Smooth muscle cell (in vitro differentiated cells): ENCODE results near the gene CGNL1. TPM values are rescaled to one million over a fixed set of nuclear protein-coding genes. Genes with fewer than 3 reads are reported as not detected.

Experiments
- DNase-seq: peaks from one replicate; lab custom pipeline; 2025; ENCODE audit not compliant: unreplicated experiment; lab: John Stamatoyannopoulos, UW
- H2AFZ ChIP-seq: fragments of 200-600 bp; sonication (generic); 2 replicates; pipeline ENCODE4 v1.6.0; 2016; ENCODE audit warnings: antibody characterized with exemption, low read depth, mild to moderate bottlenecking
- H3F3A ChIP-seq: fragments of 200-600 bp; sonication (generic); 2 replicates; pipeline ENCODE4 v1.6.0; 2017; ENCODE audit warnings: antibody characterized with exemption, low read depth
- H3K27ac ChIP-seq: fragments of 200-600 bp; sonication (generic); 2 replicates; pipeline ENCODE4 v1.5.1; 2016; ENCODE audit warnings: low read depth, mild to moderate bottlenecking
- H3K27me3 ChIP-seq: fragments of 200-600 bp; sonication (generic); 2 replicates; pipeline ENCODE4 v1.6.1; 2016; ENCODE audit warnings: low read depth, mild to moderate bottlenecking
- H3K36me3 ChIP-seq: fragments of 200-600 bp; sonication (generic); 2 replicates; pipeline ENCODE4 v1.5.1; 2016; ENCODE audit warnings: low read depth
- H3K4me1 ChIP-seq: fragments of 200-600 bp; sonication (generic); 2 replicates; pipeline ENCODE4 v1.5.1; 2016; ENCODE audit warnings: low read depth
- H3K4me2 ChIP-seq: fragments of 200-600 bp; sonication (generic); 2 replicates; pipeline ENCODE4 v1.6.0; 2016; ENCODE audit warnings: mild to moderate bottlenecking
- H3K4me3 ChIP-seq: fragments of 200-600 bp; sonication (generic); 2 replicates; pipeline ENCODE4 v1.5.1; 2016; ENCODE audit warnings: mild to moderate bottlenecking
- H3K79me2 ChIP-seq: fragments of 200-600 bp; sonication (generic); 2 replicates; pipeline ENCODE4 v1.6.0; 2016; ENCODE audit warnings: low read depth, mild to moderate bottlenecking
- H3K9ac ChIP-seq: fragments of 200-600 bp; sonication (generic); 2 replicates; pipeline ENCODE4 v1.6.0; 2016; ENCODE audit warnings: low read depth
- H3K9me3 ChIP-seq: fragments of 200-600 bp; sonication (generic); replicated peaks from 2 replicates; pipeline ENCODE4 v1.5.1; 2016; ENCODE audit warnings: low read depth
- H4K20me1 ChIP-seq: fragments of 200-600 bp; sonication (generic); 2 replicates; pipeline ENCODE4 v1.6.0; 2016; ENCODE audit warnings: low read depth
- WGBS: methylation state at CpG from one replicate; pipeline ENCODE4 v1.1.7; 2016; ENCODE audit warnings: low lambda C conversion rate; 5-methylcytosine and 5-hydroxymethylcytosine counted together
- polyA plus RNA-seq: library from polyadenylated mRNA; unstranded; fragments of >200 nt; fragmentation: Nextera tagmentation; extraction: Ambion mirVana; gene quantifications from 2 replicates; pipeline ENCODE4 v1.2.1, GENCODE V29; 2016
- total RNA-seq: library from RNA; depleted of rRNA; stranded (reverse); fragments of >200 nt; gene quantifications from 2 replicates; pipeline ENCODE4 v1.2.3, GENCODE V29; 2014
- TF ChIP-seq, protein P1 (sequence below): fragments of 200-600 bp; sonication (generic); IDR thresholded peaks from 2 replicates; pipeline ENCODE4 v1.5.1; 2017; ENCODE audit warnings: borderline replicate concordance, mild to moderate bottlenecking, antibody characterized with exemption; ENCODE audit not compliant: insufficient read depth, poor library complexity, severe bottlenecking

CGNL1 gene
- total and polyA plus RNA-seq, 2 experiments from 2014 or later = 4.2 to 9.5 TPM

DNA sequence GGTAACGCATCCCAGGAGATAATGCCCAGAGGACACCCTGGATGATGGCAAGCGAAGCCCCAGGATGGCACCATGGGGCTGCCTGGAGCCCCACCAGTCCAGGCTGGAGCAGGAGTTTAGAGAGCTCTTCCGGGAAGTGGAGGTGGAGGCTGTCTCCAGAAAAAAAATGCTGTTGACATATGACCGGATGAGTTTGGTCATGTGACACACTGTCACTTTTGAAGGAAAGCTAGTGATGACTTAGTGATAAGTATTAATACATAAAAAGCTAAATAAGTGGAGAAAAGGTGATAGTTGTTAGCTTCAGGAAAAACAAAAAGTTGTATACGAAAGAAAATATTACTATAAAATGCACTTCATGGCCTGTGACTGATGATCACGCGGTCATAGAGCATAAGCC is 195.4 kb downstream of the CGNL1 start:
- Histone ChIP-seq H3F3A (no peaks in the 10 kb centered on the region), H3K9me3 (no peaks in the 10 kb centered on the region), H3K27me3 (no peaks in the 10 kb centered on the region), H3K4me1 (no peaks in the 10 kb centered on the region), H3K36me3 (no peaks in the 10 kb centered on the region), H3K4me3 (no peak overlapping the region), H3K79me2 (no peaks in the 10 kb centered on the region), H2AFZ (no peak overlapping the region), H3K9ac (no peak overlapping the region), H3K4me2 (no peak overlapping the region), H4K20me1 (no peaks in the 10 kb centered on the region), H3K27ac (peak overlapping the region; percentile 12)
- TF ChIP-seq, protein P1, sequence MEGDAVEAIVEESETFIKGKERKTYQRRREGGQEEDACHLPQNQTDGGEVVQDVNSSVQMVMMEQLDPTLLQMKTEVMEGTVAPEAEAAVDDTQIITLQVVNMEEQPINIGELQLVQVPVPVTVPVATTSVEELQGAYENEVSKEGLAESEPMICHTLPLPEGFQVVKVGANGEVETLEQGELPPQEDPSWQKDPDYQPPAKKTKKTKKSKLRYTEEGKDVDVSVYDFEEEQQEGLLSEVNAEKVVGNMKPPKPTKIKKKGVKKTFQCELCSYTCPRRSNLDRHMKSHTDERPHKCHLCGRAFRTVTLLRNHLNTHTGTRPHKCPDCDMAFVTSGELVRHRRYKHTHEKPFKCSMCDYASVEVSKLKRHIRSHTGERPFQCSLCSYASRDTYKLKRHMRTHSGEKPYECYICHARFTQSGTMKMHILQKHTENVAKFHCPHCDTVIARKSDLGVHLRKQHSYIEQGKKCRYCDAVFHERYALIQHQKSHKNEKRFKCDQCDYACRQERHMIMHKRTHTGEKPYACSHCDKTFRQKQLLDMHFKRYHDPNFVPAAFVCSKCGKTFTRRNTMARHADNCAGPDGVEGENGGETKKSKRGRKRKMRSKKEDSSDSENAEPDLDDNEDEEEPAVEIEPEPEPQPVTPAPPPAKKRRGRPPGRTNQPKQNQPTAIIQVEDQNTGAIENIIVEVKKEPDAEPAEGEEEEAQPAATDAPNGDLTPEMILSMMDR = no peak
- no peak for DNase-seq
- 88% methylated on average over 7 of the region's 7 CpGs for WGBS

DNA sequence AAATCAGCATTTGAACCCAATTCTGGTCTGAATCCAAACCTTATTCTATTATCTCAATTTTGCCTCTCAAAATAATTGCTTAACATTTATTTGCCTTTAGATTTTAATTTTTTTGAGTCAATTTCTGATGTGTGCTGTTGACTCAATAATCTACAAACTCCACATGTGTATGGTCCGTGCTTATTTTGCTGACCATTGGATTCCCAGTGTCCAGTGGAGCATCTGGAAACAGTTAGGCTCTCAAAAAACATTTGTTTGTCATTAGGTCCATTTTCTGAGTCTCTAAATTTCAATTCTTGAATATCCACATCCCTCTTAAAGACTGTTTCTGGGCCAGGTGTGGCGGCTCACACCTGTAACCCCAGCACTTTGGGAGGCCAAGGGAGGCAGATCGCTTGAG is 196.2 kb downstream of the CGNL1 start:
- Histone ChIP-seq H3K9me3 (no peaks in the 10 kb centered on the region), H3K27me3 (no peaks in the 10 kb centered on the region), H3K27ac (no peak overlapping the region), H3K4me3 (no peak overlapping the region), H3F3A (no peaks in the 10 kb centered on the region), H3K36me3 (no peaks in the 10 kb centered on the region), H3K9ac (no peak overlapping the region), H2AFZ (no peak overlapping the region), H3K4me2 (no peak overlapping the region), H4K20me1 (no peaks in the 10 kb centered on the region), H3K79me2 (no peaks in the 10 kb centered on the region), H3K4me1 (no peaks in the 10 kb centered on the region)
- no peak for DNase-seq
- 92% methylated on average over 3 of the region's 3 CpGs for WGBS
- TF ChIP-seq, protein P1 = no peak

DNA sequence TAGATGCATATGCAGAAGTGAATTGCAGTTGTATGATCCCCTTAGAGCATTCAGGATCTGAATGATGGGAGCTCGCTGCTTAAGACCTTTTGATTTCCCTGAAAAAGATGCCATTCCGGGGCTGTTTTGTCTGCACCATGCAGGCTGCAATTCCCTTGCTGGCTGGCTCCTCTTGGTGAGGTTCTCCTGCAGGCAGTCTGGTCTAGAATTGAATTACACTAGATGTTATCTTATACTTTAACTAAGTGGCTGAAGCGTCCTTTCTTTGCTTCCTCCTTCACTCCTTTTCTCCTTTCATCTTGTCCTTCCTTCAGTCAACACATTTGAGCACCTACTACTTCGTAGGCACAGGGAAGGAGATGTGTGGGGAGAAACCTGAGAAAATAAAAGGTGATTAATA is 196.8 kb downstream of the CGNL1 start:
- Histone ChIP-seq H3K27ac (no peak overlapping the region), H3K27me3 (no peaks in the 10 kb centered on the region), H3K9me3 (no peaks in the 10 kb centered on the region), H3K79me2 (no peaks in the 10 kb centered on the region), H4K20me1 (no peaks in the 10 kb centered on the region), H3F3A (no peaks in the 10 kb centered on the region), H3K4me1 (no peaks in the 10 kb centered on the region), H3K9ac (no peak overlapping the region), H3K4me2 (no peak overlapping the region), H3K4me3 (no peak overlapping the region), H3K36me3 (no peaks in the 10 kb centered on the region), H2AFZ (no peak overlapping the region)
- TF ChIP-seq, protein P1 = no peak
- DNase-seq = no peak
- 67% methylated on average over 4 of the region's 4 CpGs for WGBS

DNA sequence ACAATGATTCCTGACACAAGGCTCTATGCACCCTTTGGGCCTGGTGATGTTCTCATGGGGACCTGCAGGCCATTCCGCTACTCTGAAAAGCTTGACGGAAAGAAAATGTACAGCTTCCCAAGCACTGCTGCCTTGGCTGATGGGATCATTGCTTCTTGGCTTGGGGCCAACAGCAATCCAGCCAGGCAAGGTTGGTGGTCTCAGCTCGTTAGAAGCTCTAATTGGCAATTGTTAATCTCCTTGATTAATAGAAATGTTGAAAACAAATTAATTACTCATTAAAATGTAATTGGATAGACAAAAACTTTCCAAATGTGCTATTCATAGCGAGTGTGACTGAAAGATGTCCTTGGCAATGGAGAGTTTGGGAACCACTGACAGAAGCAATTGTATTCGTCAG is 199.1 kb downstream of the CGNL1 start:
- no peak overlapping the region for H3K4me3 ChIP-seq
- no peak overlapping the region for H3K4me2 ChIP-seq
- no peaks in the 10 kb centered on the region for H4K20me1 ChIP-seq
- DNase-seq = no peak
- H3K9me3 ChIP-seq = no peaks in the 10 kb centered on the region
- no peaks in the 10 kb centered on the region for H3K79me2 ChIP-seq
- no peaks in the 10 kb centered on the region for H3K27me3 ChIP-seq
- no peak overlapping the region for H2AFZ ChIP-seq
- no peaks in the 10 kb centered on the region for H3K36me3 ChIP-seq
- TF ChIP-seq, protein P1 = no peak
- H3K9ac ChIP-seq = no peak overlapping the region
- WGBS = 98% methylated on average over 5 of the region's 5 CpGs
- no peak overlapping the region for H3K27ac ChIP-seq
- H3F3A ChIP-seq = no peaks in the 10 kb centered on the region
- H3K4me1 ChIP-seq = no peaks in the 10 kb centered on the region
